RPMI8226 (cell line): ENCODE results near the gene SLC1A5.
A peak's percentile ranks its signal among the peaks of the same experiment; 100 is the strongest.
"Not testable (repeated sequence)": the region's sequence is repeated elsewhere in the genome, so short reads cannot be mapped to it uniquely, and the experiment has no call there.

ENCODE experiments used
- DNase-seq: peaks from one replicate; pipeline ENCODE4 v3.0.0-alpha.2; 2015

SLC1A5 gene

DNA sequence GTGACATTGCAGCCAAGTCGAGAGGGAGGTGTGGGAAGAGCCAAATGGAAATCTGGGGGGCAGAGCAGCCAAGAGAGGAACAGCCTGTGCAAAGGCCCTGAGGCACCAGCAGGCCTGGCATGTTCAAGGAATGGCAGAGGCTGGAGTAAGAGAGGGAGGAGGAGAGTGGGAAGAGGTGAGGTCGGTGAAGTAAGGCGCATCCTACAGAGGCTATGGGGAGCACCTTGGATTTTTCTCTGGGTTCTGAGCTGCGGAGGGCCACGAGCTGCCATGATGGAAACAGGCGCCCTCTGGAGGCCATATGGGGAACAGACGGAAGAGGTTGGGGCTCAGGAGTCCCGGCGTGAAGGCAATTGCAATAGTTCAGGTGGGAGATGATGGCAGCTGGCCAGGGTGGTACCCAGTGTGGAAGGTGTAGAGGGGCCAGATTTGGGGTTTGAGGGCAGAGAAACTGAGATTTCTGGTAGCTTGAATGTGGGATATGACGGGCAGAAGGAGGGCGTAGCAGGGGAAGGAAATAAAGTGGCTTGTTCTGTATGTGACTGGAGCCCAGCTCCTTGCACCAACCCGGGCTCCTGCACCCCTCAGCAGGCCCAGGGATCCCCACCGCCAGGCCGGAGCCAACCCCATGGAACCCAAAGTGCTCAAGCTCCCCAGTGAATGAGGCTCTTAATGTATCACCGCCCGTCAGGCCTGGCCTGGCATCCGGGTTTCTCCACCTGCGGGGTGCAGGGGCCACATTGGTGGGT lies 21.7 kb downstream of the SLC1A5 start:
- peak; percentile 58 for DNase-seq

DNA sequence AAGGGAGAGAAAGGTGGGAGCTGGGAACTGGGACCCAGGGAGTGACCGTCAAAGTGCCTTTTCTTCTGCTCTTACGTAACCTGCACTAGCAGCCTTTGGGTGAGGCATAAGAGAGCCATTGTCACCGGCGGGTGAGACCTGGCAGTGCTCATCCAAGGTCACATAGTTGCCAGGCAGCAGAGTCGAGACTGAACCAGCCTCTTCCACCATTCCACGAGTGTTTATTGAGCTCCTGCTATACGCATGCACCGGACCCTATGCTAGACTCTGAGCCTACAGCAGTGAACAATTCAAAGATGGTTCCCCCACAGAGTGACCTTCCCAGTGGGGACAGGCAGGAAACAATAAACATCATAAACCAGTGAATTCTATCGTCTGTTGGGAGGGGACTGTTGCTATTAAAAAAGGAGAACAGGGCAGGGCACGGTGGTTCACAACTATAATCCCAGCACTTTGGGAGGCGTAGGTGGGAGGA lies 23.5 kb downstream of the SLC1A5 start:
- no peak for DNase-seq

- no peak for DNase-seq
Measured at GRCh38 chr19:46762245-46762890, 26.0 kb downstream of the SLC1A5 start.

- DNase-seq, result no peak
Measured at GRCh38 chr19:46761418-46761831, 27.0 kb downstream of the SLC1A5 start.

DNA sequence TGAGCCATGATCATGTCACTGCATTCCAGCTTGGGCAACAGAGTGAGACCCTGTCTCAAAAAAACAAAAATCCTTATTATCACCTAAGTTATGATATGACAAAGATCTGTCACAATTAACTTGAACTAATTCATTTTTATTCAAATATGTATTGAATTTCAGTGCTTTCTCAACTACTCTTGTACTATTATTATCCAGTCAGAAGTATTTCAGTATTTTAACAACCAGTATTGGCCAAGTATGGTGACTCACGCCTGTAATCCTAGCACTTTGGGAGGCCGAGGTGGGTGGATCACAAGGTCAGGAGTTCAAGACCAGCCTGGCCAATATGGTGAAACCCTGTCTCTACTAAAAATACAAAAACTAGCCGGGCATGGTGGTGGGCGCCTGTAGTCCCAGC lies 27.5 kb downstream of the SLC1A5 start:
- not testable (repeated sequence) for DNase-seq

DNA sequence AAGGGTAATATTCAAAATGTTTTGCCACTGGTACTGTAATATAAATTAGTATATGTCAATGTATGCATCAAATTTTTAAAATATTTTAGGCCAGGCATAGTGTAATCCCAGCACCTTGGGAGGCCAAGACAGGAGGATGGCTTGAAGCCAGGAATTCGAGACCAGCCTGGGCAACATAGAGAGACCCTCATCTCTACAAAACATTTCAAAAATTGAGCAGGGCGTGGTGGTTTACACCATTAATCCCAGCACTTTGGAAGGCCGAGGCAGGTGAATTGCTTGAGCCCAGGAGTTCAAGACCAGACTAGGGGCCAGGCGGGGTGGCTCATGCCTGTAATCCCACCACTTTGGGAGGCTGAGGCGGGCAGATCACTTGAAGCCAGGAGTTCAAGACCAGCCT lies 28.0 kb downstream of the SLC1A5 start:
- DNase-seq, result no peak

GRCh38 chr19:46759817-46760333 lies 28.5 kb downstream of the SLC1A5 start:
- DNase-seq, result no peak

- DNase-seq, result no peak
Measured at GRCh38 chr19:46759206-46759605, 29.2 kb downstream of the SLC1A5 start.

DNA sequence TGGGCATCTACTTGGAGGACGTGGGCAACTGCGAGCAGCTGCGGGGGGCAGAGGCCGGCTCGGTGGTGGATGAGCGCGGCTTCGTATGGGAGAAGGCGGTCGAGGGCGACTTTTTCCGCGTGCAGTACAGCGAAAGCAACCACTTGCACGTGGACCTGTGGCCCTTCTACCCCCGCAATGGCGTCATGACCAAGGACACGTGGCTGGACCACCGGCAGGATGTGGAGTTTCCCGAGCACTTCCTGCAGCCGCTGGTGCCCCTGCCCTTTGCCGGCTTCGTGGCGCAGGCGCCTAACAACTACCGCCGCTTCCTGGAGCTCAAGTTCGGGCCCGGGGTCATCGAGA lies 31.9 kb downstream of the SLC1A5 start:
- no peak for DNase-seq

GRCh38 chr19:46755853-46756543 lies 32.4 kb downstream of the SLC1A5 start:
- DNase-seq, result no peak

DNA sequence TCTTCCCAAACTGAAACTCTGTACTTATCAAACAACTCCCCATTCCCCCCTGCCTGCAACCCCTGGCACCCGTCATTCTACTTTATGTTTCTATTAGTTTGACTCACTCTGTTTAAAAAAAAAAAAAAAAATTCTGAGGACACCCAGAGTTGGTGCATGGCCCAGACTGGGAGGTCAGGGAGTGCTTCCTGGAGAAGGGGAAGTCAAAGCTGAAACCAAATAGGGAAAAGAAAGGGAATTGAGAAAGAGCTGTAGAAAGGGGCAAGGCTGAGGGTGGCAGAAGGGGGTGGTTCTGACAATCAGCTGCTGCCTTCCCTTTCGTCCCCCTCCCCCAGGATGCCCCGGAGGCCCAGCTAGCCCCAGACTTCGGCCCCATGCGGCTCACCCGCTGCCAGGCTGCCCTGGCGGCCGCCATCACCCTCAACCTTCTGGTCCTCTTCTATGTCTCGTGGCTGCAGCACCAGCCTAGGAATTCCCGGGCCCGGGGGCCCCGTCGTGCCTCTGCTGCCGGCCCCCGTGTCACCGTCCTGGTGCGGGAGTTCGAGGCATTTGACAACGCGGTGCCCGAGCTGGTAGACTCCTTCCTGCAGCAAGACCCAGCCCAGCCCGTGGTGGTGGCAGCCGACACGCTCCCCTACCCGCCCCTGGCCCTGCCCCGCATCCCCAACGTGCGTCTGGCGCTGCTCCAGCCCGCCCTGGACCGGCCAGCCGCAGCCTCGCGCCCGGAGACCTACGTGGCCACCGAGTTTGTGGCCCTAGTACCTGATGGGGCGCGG lies 33.1 kb downstream of the SLC1A5 start:
- no peak for DNase-seq

DNA sequence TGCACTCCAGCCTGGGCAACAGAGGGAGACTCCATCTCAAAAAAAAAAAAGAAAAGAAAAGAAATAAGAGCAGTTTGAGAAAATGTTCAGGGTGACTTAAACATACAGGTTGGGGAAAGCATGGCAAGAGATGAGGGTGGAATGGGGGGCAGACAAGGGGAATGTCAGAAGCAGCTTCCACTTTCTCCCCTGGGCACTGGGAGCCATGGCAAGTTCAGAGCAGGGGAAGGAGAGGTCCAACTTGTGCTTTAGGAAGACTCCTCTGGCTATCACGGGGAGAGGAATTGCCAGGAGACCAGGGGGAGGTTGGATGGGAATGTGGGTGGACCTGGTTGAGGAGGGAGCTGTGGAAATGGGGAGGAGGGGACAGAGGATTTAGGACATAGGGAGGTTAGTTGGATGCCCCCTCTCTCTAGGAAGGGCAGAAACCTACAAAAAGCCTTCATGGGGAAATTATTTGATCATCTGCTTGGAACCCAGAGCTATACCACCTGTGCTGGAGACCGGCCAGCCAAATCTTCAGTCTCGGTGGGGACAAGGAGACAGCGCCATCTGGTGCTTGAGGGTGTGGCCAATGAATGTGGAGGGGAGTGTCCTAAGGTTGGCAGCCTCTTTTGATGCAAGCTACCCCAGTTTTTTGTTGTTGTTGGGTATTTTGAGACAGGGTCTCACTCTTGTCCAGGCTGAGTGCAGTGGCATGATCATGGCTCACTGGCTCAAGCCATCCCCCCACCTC lies 34.8 kb downstream of the SLC1A5 start:
- DNase-seq, result peak; percentile 88

- DNase-seq, result peak; percentile 55
Measured at GRCh38 chr19:46748325-46749109, 39.9 kb downstream of the SLC1A5 start.

- DNase-seq, result peak; percentile 60
Measured at GRCh38 chr19:46746281-46747057, 41.9 kb downstream of the SLC1A5 start, which contains the start of gene STRN4. TSS of gene STRN4 (minus strand) at chr19:46746450. CDS start at chr19:46746430, 20 bp downstream.

GRCh38 chr19:46745521-46746280 lies 42.7 kb downstream of the SLC1A5 start, which contains the start of gene FKRP:
TSS of gene FKRP (plus strand) at chr19:46746057. CDS start at chr19:46755451, 9,394 bp downstream.
- peak; percentile 10 for DNase-seq

DNA sequence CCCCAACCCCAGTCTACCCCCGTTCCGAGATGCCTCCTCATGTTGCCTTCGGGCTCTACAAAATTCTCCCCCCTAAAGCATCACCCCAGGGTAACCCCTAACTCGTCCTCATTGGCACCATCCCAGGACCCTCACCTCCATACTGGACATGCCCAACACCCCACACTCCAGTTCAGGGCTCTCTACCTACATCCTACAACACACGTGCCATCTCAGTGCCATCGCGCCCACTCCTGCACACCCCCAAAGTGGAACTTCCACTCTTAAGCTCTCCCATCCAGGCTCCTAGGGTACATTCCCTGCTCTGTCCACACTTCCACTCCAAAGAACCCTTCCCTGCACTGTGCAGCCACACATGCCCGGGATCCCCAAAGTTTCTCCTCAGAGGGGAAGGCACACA lies 43.4 kb downstream of the SLC1A5 start:
- DNase-seq, result no peak

GRCh38 chr19:46744005-46744691 lies 44.2 kb downstream of the SLC1A5 start:
- DNase-seq, result no peak

DNA sequence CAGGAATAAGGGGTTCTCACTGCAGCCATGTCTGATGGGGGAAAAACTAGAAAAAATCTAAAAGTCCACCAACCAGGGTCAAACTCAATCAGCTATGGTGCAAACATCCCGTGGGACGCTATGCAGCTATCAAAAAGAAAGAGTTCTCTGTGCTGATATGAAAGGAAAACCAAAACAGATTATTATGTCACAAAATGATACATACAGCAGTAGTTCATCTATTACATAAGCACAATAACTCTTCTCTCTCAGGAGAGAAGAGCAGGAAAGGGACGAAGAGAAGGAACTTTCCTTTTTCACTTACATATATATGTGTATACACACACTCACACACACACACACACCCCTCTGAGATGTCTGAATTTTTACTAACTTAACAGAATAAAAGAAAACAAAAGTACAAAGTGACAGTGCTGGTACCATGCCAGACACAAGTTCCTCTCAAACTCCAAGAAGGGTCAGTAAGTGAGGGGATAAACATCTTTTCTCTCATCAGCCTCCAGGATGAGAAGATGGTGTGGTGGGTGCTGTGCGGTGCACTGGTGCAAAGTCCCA lies 45.4 kb downstream of the SLC1A5 start:
- no peak for DNase-seq
